Body of pancreas (tissue), 4 donors: Measurements from ENCODE around the gene MSANTD3.

Source experiments
- POLR2A ChIP-seq, 3 donors: fragments of 450-650 bp; IDR thresholded peaks; one replicate each; pipeline ENCODE4 v1.6.1; 2016; ENCODE audit warnings: antibody characterized with exemption in 3 of 3, mild to moderate bottlenecking in 2 of 3
- TF ChIP-seq, protein P1 (sequence below), 7 experiments: fragments of 450-650 bp in 4 of 7; fragments of 200-600 bp in 3 of 7; sonication (generic) in 3 of 7; IDR thresholded peaks; one replicate each; pipeline ENCODE4 v1.5.1; 2016 to 2019; ENCODE audit warnings: antibody characterized with exemption in 7 of 7

DNA sequence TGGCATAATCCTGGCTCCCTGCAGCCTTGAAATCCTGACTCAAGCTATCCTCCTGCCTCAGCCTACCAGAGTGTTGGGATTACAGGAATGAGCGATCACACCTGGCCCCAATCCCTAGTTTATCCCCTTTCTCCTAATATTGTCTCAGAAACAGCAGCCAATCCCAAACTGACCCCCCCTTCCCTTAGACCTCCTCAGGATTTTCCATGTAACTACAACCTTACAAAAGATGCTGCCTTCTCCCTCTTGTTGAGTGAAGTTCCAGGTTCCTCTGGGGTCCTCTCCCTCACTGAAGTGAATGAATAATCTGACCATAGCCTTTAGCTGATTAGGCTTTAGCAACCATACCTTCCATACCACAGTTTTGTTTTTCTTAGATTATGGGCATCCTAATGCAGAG lies 25.9 kb upstream of the MSANTD3 start:
- TF ChIP-seq, protein P1, sequence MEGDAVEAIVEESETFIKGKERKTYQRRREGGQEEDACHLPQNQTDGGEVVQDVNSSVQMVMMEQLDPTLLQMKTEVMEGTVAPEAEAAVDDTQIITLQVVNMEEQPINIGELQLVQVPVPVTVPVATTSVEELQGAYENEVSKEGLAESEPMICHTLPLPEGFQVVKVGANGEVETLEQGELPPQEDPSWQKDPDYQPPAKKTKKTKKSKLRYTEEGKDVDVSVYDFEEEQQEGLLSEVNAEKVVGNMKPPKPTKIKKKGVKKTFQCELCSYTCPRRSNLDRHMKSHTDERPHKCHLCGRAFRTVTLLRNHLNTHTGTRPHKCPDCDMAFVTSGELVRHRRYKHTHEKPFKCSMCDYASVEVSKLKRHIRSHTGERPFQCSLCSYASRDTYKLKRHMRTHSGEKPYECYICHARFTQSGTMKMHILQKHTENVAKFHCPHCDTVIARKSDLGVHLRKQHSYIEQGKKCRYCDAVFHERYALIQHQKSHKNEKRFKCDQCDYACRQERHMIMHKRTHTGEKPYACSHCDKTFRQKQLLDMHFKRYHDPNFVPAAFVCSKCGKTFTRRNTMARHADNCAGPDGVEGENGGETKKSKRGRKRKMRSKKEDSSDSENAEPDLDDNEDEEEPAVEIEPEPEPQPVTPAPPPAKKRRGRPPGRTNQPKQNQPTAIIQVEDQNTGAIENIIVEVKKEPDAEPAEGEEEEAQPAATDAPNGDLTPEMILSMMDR (IDR thresholded peaks at IDR 0.05), result no peak
- TF ChIP-seq POLR2A (IDR thresholded peaks at IDR 0.05), result no peak
